Osteoblast (primary cell): ENCODE results near the gene SLC25A20. TPM values are rescaled to one million over a fixed set of nuclear protein-coding genes. Genes with fewer than 3 reads are reported as not detected.
"Not testable (repeated sequence)": the region's sequence is repeated elsewhere in the genome, so short reads cannot be mapped to it uniquely, and the experiment has no call there.

ENCODE experiments used
- DNase-seq: peaks from one replicate; pipeline ENCODE4 v3.0.0; 2011; ENCODE audit warnings: low spot score, mixed read lengths; ENCODE audit not compliant: insufficient read length; ENCODE audit errors: missing footprints
- H2AFZ ChIP-seq: 2 replicates; pipeline ENCODE4 v1.6.0; 2011; ENCODE audit warnings: mild to moderate bottlenecking, low read length
- H3K27ac ChIP-seq: 2 replicates; pipeline ENCODE4 v1.5.1; 2011; ENCODE audit warnings: mild to moderate bottlenecking, low read depth, low read length, moderate library complexity
- H3K27me3 ChIP-seq: 2 replicates; pipeline ENCODE4 v1.6.0; 2012; ENCODE audit warnings: mild to moderate bottlenecking, control low read depth, inconsistent platforms, low read length, moderate library complexity; ENCODE audit not compliant: insufficient read depth
- H3K36me3 ChIP-seq: 2 replicates; pipeline ENCODE4 v1.5.1; 2011; ENCODE audit warnings: mild to moderate bottlenecking, low read length, control low read depth, moderate library complexity; ENCODE audit not compliant: insufficient read depth
- H3K4me1 ChIP-seq: 2 replicates; pipeline ENCODE4 v1.5.1; 2011; ENCODE audit warnings: mild to moderate bottlenecking, low read length, control low read depth, moderate library complexity; ENCODE audit not compliant: insufficient read depth
- H3K4me2 ChIP-seq: 2 replicates; pipeline ENCODE4 v1.6.0; 2011; ENCODE audit warnings: mild to moderate bottlenecking, low read length; ENCODE audit not compliant: insufficient read depth
- H3K4me3 ChIP-seq: fragments of 200-600 bp; sonication (generic); 3 replicates; pipeline ENCODE4 v1.5.1; 2012; ENCODE audit warnings: mild to moderate bottlenecking, low read length, inconsistent platforms; ENCODE audit not compliant: insufficient read depth
- H3K79me2 ChIP-seq: 2 replicates; pipeline ENCODE4 v1.6.0; 2012; ENCODE audit warnings: mild to moderate bottlenecking, low read length, control low read depth, inconsistent platforms; ENCODE audit not compliant: insufficient read depth
- H3K9me3 ChIP-seq: 2 replicates; pipeline ENCODE4 v1.5.1; 2011; ENCODE audit warnings: low read depth, low read length, control low read depth
- H4K20me1 ChIP-seq: 2 replicates; pipeline ENCODE4 v1.6.0; 2012; ENCODE audit warnings: mild to moderate bottlenecking, low read length, control low read depth; ENCODE audit not compliant: insufficient read depth
- total RNA-seq: library from RNA; depleted of rRNA; stranded (reverse); fragments of >200 nt; gene quantifications from 2 replicates; pipeline ENCODE4 v1.2.3, GENCODE V29; 2012
- TF ChIP-seq, protein P1 (sequence below): IDR thresholded peaks from 2 replicates; pipeline ENCODE4 v1.5.1; 2011; ENCODE audit warnings: mild to moderate bottlenecking, low read depth, low read length, moderate library complexity; ENCODE audit errors: extremely low read depth

Gene SLC25A20
- total RNA-seq, 1 donor: 11.9 TPM

DNA sequence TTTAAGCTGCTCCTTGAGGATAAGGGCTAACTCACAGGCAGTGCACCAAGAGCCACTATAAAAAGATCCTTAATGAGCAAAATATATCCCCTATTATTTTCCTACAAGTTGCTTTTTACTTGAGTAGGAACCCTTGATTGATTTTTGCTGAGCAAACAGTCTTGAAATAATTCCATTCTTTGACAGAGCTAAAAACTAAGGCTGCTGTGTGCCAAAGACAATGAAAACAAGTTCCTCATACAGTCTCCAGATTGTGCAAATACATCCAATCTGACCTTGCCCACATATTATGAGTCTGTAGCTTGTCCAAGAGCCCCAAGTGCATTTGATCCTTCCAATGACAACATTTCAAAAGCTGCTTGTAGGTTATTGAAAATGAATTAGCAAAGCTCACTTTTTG, 66.0 kb downstream of the SLC25A20 start:
- Histone ChIP-seq H3K79me2 (peaks cover 77% of the 10 kb centered on the region), H3K4me1 (peaks cover 10% of the 10 kb centered on the region), H3K4me2 (peak overlapping the region; percentile 13), H3K27ac (no peak overlapping the region), H4K20me1 (peaks cover 8% of the 10 kb centered on the region), H3K4me3 (no peak overlapping the region), H3K9me3 (no peaks in the 10 kb centered on the region), H2AFZ (no peak overlapping the region), H3K36me3 (no peaks in the 10 kb centered on the region), H3K27me3 (no peaks in the 10 kb centered on the region)
- no peak for DNase-seq
- TF ChIP-seq, protein P1, sequence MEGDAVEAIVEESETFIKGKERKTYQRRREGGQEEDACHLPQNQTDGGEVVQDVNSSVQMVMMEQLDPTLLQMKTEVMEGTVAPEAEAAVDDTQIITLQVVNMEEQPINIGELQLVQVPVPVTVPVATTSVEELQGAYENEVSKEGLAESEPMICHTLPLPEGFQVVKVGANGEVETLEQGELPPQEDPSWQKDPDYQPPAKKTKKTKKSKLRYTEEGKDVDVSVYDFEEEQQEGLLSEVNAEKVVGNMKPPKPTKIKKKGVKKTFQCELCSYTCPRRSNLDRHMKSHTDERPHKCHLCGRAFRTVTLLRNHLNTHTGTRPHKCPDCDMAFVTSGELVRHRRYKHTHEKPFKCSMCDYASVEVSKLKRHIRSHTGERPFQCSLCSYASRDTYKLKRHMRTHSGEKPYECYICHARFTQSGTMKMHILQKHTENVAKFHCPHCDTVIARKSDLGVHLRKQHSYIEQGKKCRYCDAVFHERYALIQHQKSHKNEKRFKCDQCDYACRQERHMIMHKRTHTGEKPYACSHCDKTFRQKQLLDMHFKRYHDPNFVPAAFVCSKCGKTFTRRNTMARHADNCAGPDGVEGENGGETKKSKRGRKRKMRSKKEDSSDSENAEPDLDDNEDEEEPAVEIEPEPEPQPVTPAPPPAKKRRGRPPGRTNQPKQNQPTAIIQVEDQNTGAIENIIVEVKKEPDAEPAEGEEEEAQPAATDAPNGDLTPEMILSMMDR: no peak

DNA sequence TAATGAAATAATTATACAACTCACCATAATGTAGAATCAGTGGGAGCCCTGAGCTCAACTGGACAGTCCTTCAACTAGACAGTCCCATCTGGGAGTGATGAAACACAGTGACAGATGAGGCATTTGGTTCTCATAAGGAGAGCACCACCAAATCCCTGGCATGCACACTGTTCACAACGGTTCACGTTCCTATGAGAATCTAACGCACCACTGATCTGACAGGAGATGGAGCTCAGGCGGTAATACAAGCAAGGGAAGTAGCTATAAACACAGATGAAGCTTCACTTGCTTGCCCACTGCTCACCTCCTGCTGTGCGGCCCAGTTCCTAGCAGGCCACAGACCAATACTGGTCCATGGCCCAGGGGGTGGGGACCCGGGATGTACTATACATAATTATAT, 68.0 kb downstream of the SLC25A20 start:
- H3K27ac ChIP-seq: no peak overlapping the region
- no peak overlapping the region for H3K4me2 ChIP-seq
- H3K9me3 ChIP-seq: no peaks in the 10 kb centered on the region
- H3K4me3 ChIP-seq: no peak overlapping the region
- H4K20me1 ChIP-seq: peaks cover 3% of the 10 kb centered on the region
- no peak overlapping the region for H2AFZ ChIP-seq
- H3K4me1 ChIP-seq: peaks cover 27% of the 10 kb centered on the region
- TF ChIP-seq, protein P1: no peak
- no peaks in the 10 kb centered on the region for H3K27me3 ChIP-seq
- H3K79me2 ChIP-seq: peaks cover 68% of the 10 kb centered on the region
- no peak for DNase-seq
- no peaks in the 10 kb centered on the region for H3K36me3 ChIP-seq

DNA sequence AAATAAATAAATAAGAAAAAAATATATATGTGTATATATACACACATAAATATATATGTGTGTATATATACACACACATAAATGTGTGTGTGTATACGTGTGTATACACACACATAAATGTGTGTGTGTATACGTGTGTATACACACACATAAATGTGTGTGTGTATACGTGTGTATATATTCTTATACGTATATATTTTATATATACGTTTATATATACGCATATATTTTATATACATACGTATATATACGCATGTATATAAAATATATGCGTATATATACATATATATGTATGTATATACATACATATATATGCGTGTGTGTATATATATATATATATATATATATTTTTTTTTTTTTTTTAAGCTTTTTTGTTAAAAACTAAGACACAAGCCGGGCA, 69.2 kb downstream of the SLC25A20 start:
- H3K27me3 ChIP-seq: not testable (repeated sequence)

DNA sequence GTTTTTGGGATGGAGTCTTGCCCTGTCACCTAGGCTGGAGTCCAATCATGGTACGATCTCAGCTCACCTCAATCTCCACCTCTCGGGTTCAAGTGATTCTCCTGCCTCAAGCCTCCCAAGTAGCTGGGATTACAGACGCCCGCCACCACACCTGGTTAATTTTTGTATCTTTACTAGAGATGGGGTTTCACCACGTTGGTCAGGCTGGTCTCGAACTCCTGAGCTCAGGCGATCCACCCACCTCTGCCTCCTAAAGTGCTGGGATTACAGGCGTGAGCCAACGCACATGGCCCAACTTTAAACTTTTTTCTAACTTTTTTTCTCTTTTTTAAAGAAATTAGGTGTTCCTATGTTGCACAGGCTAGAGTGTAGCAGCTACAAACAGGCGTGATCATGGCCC, 70.8 kb downstream of the SLC25A20 start:
- not testable (repeated sequence) for H3K27ac ChIP-seq, DNase-seq, H3K4me2 ChIP-seq, H3K4me3 ChIP-seq, H2AFZ ChIP-seq, H3K36me3 ChIP-seq, H3K27me3 ChIP-seq, H4K20me1 ChIP-seq, H3K9me3 ChIP-seq
- peaks cover 75% of the 10 kb centered on the region for H3K79me2 ChIP-seq
- peaks cover 25% of the 10 kb centered on the region for H3K4me1 ChIP-seq

More for the DNA sequence above, 69.2 kb downstream of the SLC25A20 start:
- H3K79me2 ChIP-seq: peaks cover 69% of the 10 kb centered on the region
- H3K36me3 ChIP-seq, H3K4me3 ChIP-seq, DNase-seq, H3K4me2 ChIP-seq, H4K20me1 ChIP-seq, H3K27ac ChIP-seq, H2AFZ ChIP-seq, H3K9me3 ChIP-seq: not testable (repeated sequence)
- peaks cover 28% of the 10 kb centered on the region for H3K4me1 ChIP-seq

DNA sequence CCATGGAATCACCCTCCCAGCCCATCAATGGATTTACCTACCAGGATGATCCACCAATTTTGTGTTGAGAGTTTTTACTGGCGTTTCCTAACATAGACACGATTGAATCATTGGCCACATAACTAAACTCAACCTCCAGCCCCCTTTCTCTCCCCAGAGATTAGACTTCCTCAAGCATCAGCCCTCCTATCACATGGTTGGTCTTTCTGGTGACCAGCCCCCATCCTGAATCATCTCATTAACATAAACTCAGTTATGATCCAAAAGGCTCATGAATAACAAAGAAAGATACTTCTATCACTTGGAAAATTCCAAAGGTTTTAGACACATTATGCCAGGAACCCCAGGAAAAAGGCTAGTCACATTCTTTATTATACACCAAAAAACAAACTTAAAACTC, 72.2 kb downstream of the SLC25A20 start:
- H3K9me3 ChIP-seq: no peaks in the 10 kb centered on the region
- no peak overlapping the region for H3K4me3 ChIP-seq
- H3K27ac ChIP-seq: peak overlapping the region; percentile 65
- no peaks in the 10 kb centered on the region for H3K36me3 ChIP-seq
- TF ChIP-seq, protein P1: no peak
- peak; percentile 94 for DNase-seq
- peaks cover 18% of the 10 kb centered on the region for H3K4me1 ChIP-seq
- peak overlapping the region; percentile 62 for H3K4me2 ChIP-seq
- H2AFZ ChIP-seq: no peak overlapping the region
- H4K20me1 ChIP-seq: no peaks in the 10 kb centered on the region
- peaks cover 79% of the 10 kb centered on the region for H3K79me2 ChIP-seq
- no peaks in the 10 kb centered on the region for H3K27me3 ChIP-seq
